GM18499 (cell line): ENCODE data around the gene POLRMT.
A peak's percentile ranks its signal among the peaks of the same experiment; 100 is the strongest.
"Not testable (repeated sequence)": the region's sequence is repeated elsewhere in the genome, so short reads cannot be mapped to it uniquely, and the experiment has no call there.

ENCODE experiments used
- ATAC-seq: cut with Tn5 transposase; IDR thresholded peaks from one replicate; pipeline ENCODE4 v1.9.1; 2021; ENCODE audit warnings: moderate number of reproducible peaks; ENCODE audit not compliant: insufficient read depth, unreplicated experiment

The POLRMT gene

GRCh38 chr19:633068-633785, at the start of gene POLRMT:
Gene POLRMT (minus strand): TSS chr19:633537. CDS start chr19:633512, 25 bp downstream.
- no peak for ATAC-seq

- no peak for ATAC-seq
These were observed 49.5 kb upstream of the POLRMT start for GRCh38 chr19:682678-683320.

GRCh38 chr19:681029-682019, 48.0 kb upstream of the POLRMT start:
- ATAC-seq: no peak

DNA sequence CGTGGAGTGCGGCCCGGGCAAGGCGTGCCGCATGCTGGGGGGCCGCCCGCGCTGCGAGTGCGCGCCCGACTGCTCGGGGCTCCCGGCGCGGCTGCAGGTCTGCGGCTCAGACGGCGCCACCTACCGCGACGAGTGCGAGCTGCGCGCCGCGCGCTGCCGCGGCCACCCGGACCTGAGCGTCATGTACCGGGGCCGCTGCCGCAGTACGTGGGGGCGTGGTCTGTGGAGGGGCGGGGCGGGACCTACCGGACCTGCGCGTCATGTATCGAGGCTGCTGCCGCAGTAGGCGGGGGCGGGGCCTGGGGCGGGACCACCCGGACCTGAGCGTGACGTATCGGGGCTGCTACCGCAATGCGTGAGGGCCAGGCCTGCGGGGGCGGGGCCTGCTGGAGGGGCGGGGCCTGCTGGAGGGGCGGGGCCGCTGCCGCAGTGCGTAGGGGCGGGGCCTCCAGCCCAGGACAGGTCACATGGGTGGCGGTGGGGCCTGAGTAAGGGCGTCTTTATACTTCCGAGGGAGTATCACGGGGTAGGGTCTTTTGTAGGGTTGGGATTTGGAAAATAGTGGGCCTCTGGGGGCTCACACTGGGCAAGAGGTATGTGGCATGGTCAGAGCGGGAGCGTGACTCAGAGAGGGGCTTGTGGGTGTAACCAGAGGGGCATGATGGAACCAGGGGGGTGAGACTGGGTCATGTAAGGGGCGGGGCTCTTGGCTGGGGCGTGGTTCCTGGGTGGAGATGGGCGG, 47.1 kb upstream of the POLRMT start:
- peak; percentile 49 for ATAC-seq

DNA sequence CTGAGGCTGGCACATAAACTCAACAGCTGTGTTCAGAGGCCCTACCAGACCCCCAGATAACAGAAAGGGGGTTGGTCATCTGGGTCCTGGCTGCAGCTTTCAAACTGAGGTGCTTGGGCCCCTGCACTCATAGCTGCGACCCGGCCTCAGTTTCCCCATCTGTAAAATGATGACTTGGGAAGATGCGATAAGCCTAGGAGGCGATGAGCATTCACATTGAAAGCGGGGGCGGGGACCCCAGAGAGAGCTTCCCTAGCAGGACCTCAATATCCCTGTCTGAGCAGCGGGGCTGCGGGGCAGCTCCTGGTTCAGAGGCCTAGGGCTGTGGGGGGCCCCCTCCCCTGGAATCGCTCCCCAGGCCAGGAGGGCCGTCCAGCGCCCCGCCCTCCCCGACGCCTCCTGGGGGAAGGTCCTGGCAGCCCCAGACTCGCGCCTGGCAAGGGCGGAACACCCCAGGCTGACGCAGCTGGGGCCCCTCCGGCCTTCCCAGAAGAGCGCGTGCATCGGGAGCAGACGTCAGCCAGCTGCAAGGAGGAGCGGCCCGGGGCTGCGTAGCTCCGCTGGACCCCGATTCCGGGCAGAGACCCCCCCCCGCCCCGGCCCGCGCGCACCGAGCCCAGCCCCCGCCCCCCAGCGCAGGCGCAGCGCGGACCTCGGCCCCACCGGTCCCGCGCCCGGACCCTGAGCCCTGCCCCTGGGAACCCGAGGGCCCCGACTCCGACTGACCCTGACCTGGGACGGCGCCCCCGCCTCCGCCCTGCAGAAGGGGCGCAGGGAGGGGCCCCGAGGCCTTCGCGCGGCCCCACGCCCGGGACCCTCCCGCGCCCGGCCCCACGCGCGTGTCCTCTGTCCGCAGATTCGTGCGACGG, 46.3 kb upstream of the POLRMT start:
- ATAC-seq: no peak

DNA sequence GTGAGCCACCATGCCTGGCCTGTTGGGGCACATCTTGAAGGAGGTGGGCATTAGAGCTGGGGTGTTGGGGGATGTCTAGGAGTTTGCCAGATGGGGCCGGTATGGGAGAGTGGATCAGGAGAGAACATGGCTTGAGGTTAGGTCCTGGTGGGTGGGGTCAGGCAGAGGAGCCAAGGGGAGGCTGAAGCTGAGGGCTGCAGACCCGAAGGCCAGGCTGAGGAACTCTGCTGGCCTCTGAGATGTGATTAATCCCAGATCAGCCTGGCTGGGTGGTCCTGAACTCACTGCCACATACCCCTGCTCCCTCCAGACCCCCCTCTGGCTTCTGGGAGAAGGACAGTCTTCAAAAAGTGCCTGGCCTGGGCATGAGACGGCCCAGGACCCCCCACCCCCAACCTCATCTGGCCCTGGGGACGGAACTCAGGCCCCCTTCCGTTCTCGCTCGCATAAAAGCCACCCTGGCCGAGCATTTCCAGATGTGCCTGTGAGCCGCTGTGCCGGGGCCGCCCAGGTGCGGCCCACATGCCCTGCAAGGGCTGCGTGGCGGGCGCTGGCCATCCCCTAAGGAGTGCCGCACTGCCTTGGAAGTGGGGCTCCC, 45.6 kb upstream of the POLRMT start:
- no peak for ATAC-seq

DNA sequence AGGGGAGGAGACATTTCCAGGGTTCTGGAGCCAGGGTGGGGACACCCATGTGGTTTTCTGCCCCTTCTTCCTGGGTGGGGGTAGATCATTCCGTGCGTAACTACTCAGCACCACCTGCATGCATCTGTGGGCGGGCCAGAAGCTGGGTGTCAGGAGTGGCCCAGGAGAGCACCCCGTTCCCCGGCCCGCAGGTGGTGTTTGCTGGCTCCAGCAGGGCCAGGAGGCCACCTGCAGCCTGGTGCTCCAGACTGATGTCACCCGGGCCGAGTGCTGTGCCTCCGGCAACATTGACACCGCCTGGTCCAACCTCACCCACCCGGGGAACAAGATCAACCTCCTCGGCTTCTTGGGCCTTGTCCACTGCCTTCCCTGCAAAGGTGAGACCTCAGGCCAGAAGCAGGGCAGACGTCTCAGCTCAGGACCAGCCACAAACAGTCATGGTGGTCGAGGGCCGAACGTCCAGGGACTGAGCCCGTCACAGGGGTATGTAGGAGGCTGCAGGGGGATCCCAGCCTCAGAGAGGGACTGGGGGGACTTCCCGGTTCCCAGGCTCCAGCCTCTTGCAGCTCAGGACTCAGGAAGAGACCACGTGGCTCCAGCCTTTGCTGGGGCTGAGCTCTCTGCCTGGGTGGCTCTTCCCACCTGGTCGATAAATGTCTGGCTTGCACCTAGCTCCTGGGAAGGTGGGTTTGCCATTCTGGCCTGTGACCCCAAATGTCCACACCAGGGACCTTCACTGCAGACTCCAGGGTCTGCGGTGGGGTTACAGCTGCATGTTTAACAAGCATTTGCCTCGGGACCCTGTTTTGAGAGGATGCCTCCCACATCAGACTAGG, 44.5 kb upstream of the POLRMT start:
- ATAC-seq: no peak

- no peak for ATAC-seq
These were observed 43.9 kb upstream of the POLRMT start for GRCh38 chr19:677201-677600.

DNA sequence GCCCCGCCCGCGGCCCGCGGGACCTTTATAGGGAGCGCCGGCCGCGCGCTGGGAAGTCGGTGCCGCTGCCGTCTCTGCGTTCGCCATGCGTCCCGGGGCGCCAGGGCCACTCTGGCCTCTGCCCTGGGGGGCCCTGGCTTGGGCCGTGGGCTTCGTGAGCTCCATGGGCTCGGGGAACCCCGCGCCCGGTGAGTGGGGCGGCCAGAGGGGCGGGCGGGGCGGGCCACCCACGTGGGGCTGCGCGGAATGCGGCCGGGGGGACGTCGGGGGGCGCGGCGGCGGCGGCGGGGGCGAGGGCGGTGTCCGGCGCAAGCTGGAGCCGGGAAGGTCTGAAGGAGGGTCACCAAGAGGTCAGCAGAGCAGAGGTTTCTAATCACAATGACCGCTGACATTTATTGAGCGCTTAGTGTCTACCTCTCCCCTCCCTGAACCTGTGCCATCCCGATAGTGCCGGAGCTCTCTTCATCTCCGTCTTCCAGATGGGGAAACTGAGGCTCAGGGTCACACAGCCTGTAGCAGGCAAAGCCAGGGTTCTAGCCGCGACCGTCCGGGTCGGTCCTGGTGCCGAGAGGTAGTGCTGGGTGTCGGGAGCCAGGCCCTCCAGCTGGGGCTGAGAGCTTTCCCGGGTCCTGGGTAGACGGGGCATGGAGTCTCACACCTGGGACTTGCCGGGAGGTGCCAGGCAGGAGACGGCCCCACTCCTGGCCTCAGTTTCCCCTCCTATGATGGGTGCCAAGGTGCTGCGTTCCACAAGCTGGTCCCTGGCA, 43.2 kb upstream of the POLRMT start, which contains the start of gene FSTL3:
TSS of gene FSTL3 (plus strand) at position 54 of the 767 bp plus-strand sequence. CDS start at position 86, 32 bp downstream.
- no peak for ATAC-seq

- no peak for ATAC-seq
These were observed 42.6 kb upstream of the POLRMT start for GRCh38 chr19:676007-676338.

GRCh38 chr19:674282-675151, 41.2 kb upstream of the POLRMT start:
- ATAC-seq: no peak

DNA sequence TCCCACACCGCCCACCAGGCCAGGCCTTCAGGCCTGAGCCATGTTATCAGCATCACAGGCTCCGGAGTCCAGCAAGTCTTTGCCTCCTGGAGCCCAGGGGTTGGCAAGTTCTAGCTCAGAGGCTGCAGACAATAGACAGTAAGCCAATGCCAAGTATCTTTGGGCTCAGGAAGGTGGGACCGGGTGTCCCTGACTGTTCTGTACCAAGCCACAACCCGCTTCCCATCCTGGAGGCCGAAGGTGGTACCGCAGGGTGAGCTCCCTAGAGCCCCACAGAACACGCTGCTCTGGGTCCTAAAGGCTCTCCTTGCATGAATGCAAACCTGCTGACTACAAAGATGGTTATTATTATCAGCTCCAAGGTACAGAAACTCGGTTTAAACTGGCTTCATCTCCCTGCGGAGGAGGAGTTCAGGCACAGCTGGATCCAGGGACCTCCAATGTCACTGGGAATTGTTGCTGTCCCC, 37.3 kb upstream of the POLRMT start:
- no peak for ATAC-seq

DNA sequence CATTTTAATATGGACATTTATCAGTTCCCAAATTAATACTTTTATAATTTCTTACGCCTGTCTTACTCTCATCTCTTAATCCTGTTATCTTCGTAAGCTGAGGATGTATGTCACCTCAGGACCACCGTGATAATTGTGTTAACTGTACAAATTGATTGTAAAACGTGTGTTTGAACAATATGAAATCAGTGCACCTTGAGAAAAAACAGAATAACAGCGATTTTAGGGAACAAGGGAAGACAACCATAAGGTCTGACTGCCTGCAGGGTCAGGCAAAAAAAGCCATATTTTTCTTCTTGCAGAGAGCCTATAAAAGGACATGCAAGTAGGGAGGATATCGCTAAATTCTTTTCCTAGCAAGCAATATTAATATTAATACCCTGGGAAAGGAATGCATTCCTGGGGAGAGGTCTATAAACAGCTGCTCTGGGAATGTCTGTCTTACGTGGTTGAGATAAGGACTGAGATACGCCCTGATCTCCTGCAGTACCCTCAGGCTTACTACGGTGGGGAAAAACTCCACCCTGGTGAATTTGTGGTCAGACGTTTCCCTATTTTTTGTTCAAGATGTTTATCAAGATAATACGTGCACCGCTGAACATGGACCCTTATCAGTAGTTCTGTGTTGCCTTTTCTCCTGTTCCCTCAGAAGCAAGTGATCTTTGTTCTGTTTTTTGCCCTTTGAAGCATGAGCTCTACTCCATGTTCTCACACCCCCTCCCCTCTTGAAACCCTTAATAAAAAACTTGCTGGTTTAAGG, 35.5 kb upstream of the POLRMT start:
- not testable (repeated sequence) for ATAC-seq

- ATAC-seq: not testable (repeated sequence)
These were observed 33.7 kb upstream of the POLRMT start for GRCh38 chr19:666985-667573.

- ATAC-seq: no peak
These were observed 31.6 kb upstream of the POLRMT start for GRCh38 chr19:664913-665443.
